GM19025 (cell line): ENCODE results near the gene SCAP.

Experiments used
- ATAC-seq: cut with Tn5 transposase; IDR thresholded peaks from one replicate; pipeline ENCODE4 v1.9.1; 2021; ENCODE audit warnings: mild to moderate bottlenecking, low read depth, moderate library complexity; ENCODE audit not compliant: unreplicated experiment

Gene SCAP

GRCh38 chr3:47418167-47419082 lies 57.3 kb downstream of the SCAP start:
- no peak for ATAC-seq

GRCh38 chr3:47416041-47416440 lies 59.7 kb downstream of the SCAP start:
- no peak for ATAC-seq

- ATAC-seq: no peak
Observed at GRCh38 chr3:47414666-47415587, 60.8 kb downstream of the SCAP start.

GRCh38 chr3:47414161-47414564 lies 61.6 kb downstream of the SCAP start:
- no peak for ATAC-seq

- no peak for ATAC-seq
Observed at GRCh38 chr3:47413751-47414150, 62.0 kb downstream of the SCAP start.

GRCh38 chr3:47412842-47413520 lies 62.8 kb downstream of the SCAP start:
- ATAC-seq: no peak

GRCh38 chr3:47412453-47412756 lies 63.3 kb downstream of the SCAP start:
- no peak for ATAC-seq

GRCh38 chr3:47411696-47412452 lies 63.9 kb downstream of the SCAP start:
- ATAC-seq: no peak

- ATAC-seq: no peak
Observed at GRCh38 chr3:47410801-47411646, 64.7 kb downstream of the SCAP start.

GRCh38 chr3:47410417-47410720 lies 65.4 kb downstream of the SCAP start:
- no peak for ATAC-seq

- no peak for ATAC-seq
Observed at GRCh38 chr3:47409688-47410416, 65.9 kb downstream of the SCAP start.

GRCh38 chr3:47409284-47409683 lies 66.5 kb downstream of the SCAP start:
- ATAC-seq: no peak

GRCh38 chr3:47408839-47409229 lies 66.9 kb downstream of the SCAP start:
- no peak for ATAC-seq

- no peak for ATAC-seq
Observed at GRCh38 chr3:47407896-47408838, 67.6 kb downstream of the SCAP start.

GRCh38 chr3:47407237-47407636 lies 68.5 kb downstream of the SCAP start:
- no peak for ATAC-seq

- ATAC-seq: no peak
Observed at GRCh38 chr3:47406762-47407149, 69.0 kb downstream of the SCAP start.

- ATAC-seq: no peak
Observed at GRCh38 chr3:47405820-47406761, 69.7 kb downstream of the SCAP start.
